ENCODE measurements around the gene VAMP2. TPM values are rescaled to one million over a fixed set of nuclear protein-coding genes. Genes with fewer than 3 reads are reported as not detected.

The VAMP2 gene
- total and polyA plus RNA-seq, 2 of the 4 experiments (the other 2 are of a cell fraction), result 2.3 to 33.3 TPM

DNA sequence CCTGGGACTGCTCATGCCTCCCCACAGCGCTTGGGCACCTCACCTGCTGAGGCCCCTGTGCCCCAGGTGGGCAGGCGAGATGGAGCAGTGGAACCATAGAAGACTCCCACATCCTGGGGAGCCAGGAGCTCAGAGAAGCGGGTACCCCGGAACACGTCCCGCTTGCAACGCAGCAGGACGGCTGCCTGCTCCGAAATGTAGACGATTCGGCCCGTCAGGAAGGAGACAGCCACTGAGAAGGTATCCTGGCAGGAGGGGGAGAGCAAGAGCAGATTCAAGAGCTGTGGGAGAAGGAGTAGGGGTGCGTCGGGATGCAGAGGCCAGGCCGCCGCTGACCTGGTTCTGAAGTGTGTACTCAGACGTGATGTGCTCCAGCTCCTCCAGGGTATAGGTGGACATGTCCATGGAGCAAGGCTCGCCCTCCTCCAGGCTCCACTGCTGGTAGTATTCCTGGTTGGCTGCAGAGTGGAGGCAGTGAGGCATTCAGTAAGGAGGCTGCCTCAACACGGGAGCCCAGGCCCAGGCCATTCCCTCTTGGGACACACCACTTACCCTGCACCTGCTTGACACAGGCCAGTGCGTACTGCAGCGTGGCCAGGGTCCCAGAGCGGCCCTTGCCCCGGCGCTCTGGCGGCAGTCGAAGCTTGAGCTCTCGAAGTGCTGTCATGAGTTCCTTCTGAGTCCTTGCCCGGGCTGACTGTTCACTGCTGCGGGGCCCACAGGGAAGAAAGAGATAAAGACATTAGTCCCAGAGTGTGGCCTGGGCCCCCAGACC lies 13.1 kb downstream of the VAMP2 start (continued):
- no peak for TF ChIP-seq CEBPB (IDR thresholded peaks at IDR 0.05; ENCODE audit: low read depth, low read length)

DNA sequence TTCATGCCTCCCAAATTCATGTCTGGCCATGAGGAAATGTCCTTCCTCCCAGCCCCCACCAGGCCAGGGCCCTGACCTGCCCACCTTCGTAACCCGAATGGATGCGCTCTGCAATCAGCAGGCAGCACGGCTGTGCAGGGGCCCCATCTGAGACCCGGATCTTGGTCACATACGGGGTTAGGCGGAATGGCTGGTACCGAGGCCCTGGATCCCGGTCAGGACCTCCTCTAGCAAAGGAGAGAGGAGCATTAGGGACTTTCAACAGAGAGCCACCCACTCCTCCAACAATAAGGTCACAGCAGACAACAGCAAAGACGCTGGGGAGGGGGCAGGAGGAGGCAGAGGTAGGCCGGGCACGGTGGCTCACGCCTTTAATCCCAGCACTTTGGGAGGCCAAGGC lies 14.2 kb downstream of the VAMP2 start:
- H3K14ac ChIP-seq (replicated peaks; ENCODE audit: low read depth, low read length), result no peak overlapping the region
- dilution Hi-C loops (cut with HindIII; ENCODE audit: low sequenced_read_pairs, unreplicated experiment), result no loop called here
- no peaks in the 10 kb centered on the region for H3K9me3 ChIP-seq (ENCODE audit: control insufficient read depth, insufficient read depth, low read length)
- no peak overlapping the region for H3K27ac ChIP-seq (ENCODE audit: insufficient read depth, low read length)
- WGBS, 2 experiments (ENCODE audit: extremely low coverage in 2 of 2, insufficient read length in 1 of 2), result 96% methylated on average over 4 of the region's 13 CpGs; no CpG with 5 or more reads in 1 of the 2 experiments
- POLR2A ChIA-PET (ENCODE audit: unreplicated experiment), result no interaction called here
- peaks cover 14% of the 10 kb centered on the region for H3K4me1 ChIP-seq (ENCODE audit: control insufficient read depth, insufficient read depth, low read length)
- H3K9ac ChIP-seq (ENCODE audit: low read depth, low read length), result no peak overlapping the region
- H2BK120ac ChIP-seq (ENCODE audit: low read depth, low read length), result no peak overlapping the region
- H2AK5ac ChIP-seq (ENCODE audit: low read depth, low read length), result no peak overlapping the region
- no peak overlapping the region for H3K23ac ChIP-seq (ENCODE audit: low read depth, low read length)
- no peak overlapping the region for H3K4me2 ChIP-seq (ENCODE audit: low read depth, low read length)
- no peak overlapping the region for H3K4me3 ChIP-seq (ENCODE audit: insufficient read depth, low read depth, low read length)
- H3K9me1 ChIP-seq (ENCODE audit: insufficient read depth, low read length), result peaks cover 15% of the 10 kb centered on the region
- no peak overlapping the region for H4K91ac ChIP-seq (ENCODE audit: insufficient read depth, low read depth, low read length)
- H2AFZ ChIP-seq (replicated peaks; ENCODE audit: low read length, poor library complexity), result no peak overlapping the region
- in situ Hi-C loops (cut with MboI; ENCODE audit: low sequenced_read_pairs), result no loop called here
- no peak overlapping the region for H4K5ac ChIP-seq (ENCODE audit: low read depth, low read length)
- BruUV-seq (replicated peaks), result no TSS peak
- no peak overlapping the region for H2BK20ac ChIP-seq (ENCODE audit: low read depth, low read length)
- no peak overlapping the region for H3K18ac ChIP-seq (ENCODE audit: low read depth, low read length)
- H2BK15ac ChIP-seq (ENCODE audit: low read depth, low read length), result no peak overlapping the region
- CTCF ChIA-PET, result no interaction called here
- H2BK5ac ChIP-seq (ENCODE audit: low read depth, low read length, poor library complexity, severe bottlenecking), result no peak overlapping the region
- intact Hi-C loops (cut with micrococcal nuclease), result no loop called here
- no peak overlapping the region for H3K56ac ChIP-seq (ENCODE audit: extremely low read depth, insufficient read depth, low read length)
- DNase-seq (no peak), ATAC-seq (ENCODE audit: low read depth) (no peak)
- peaks cover 3 to 23% of the 10 kb centered on the region in 2 experiments; a peak in 2 of 4 replicates for H3K79me1 ChIP-seq (ENCODE audit: low read depth in 1 of 2, low read length in 2 of 2)
- no peak overlapping the region for H3K4ac ChIP-seq (ENCODE audit: low read depth, low read length)
- no peak overlapping the region for H2AK9ac ChIP-seq (replicated peaks; ENCODE audit: low read depth, low read length, poor library complexity)
- TF ChIP-seq CHD1 (IDR thresholded peaks at IDR 0.05; ENCODE audit: low read depth, low read length), result no peak
- TF ChIP-seq MAZ (IDR thresholded peaks at IDR 0.05; ENCODE audit: borderline replicate concordance, low read depth, low read length), result no peak
- TF ChIP-seq, protein P1, sequence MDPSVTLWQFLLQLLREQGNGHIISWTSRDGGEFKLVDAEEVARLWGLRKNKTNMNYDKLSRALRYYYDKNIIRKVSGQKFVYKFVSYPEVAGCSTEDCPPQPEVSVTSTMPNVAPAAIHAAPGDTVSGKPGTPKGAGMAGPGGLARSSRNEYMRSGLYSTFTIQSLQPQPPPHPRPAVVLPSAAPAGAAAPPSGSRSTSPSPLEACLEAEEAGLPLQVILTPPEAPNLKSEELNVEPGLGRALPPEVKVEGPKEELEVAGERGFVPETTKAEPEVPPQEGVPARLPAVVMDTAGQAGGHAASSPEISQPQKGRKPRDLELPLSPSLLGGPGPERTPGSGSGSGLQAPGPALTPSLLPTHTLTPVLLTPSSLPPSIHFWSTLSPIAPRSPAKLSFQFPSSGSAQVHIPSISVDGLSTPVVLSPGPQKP (IDR thresholded peaks at IDR 0.05; ENCODE audit: borderline replicate concordance, low read depth, low read length), result no peak
- no peak for TF ChIP-seq BHLHE40 (IDR thresholded peaks at IDR 0.05; ENCODE audit: low read depth, low read length)
- peaks cover 9% of the 10 kb centered on the region for H4K20me1 ChIP-seq (ENCODE audit: insufficient read depth, low read length)
- H4K8ac ChIP-seq (ENCODE audit: low read depth in 2 of 2, low read length in 2 of 2), result no peak overlapping the region
- H3K36me3 ChIP-seq (ENCODE audit: control insufficient read depth, insufficient read depth, low read length), result peaks cover 52% of the 10 kb centered on the region
- H3K27me3 ChIP-seq (ENCODE audit: control insufficient read depth, insufficient read depth, low read length), result no peaks in the 10 kb centered on the region
